HUES6 (cell line): ENCODE results near the gene IFIH1.

ENCODE experiments used
- H3K27ac ChIP-seq: 2 replicates; pipeline ENCODE4 v1.7.0; 2013; ENCODE audit warnings: low read depth, mild to moderate bottlenecking, low read length, inconsistent platforms
- H3K27me3 ChIP-seq: 2 replicates; pipeline ENCODE4 v1.6.1; 2013; ENCODE audit warnings: low read length; ENCODE audit not compliant: control insufficient read depth, insufficient read depth
- H3K36me3 ChIP-seq: 2 replicates; pipeline ENCODE4 v1.6.1; 2013; ENCODE audit warnings: low read length; ENCODE audit not compliant: control insufficient read depth, insufficient read depth
- H3K4me1 ChIP-seq: 2 replicates; pipeline ENCODE4 v1.6.1; 2013; ENCODE audit warnings: low read length; ENCODE audit not compliant: control insufficient read depth, insufficient read depth
- H3K4me3 ChIP-seq: 2 replicates; pipeline ENCODE4 v1.5.1; 2013; ENCODE audit warnings: low read depth, low read length
- H3K9ac ChIP-seq: one replicate; pipeline ENCODE4 v1.6.1; 2013; ENCODE audit warnings: mild to moderate bottlenecking, low read length
- H3K9me3 ChIP-seq: 2 replicates; pipeline ENCODE4 v1.6.1; 2013; ENCODE audit warnings: low read depth, low read length; ENCODE audit not compliant: control insufficient read depth, insufficient read depth

The IFIH1 gene

DNA sequence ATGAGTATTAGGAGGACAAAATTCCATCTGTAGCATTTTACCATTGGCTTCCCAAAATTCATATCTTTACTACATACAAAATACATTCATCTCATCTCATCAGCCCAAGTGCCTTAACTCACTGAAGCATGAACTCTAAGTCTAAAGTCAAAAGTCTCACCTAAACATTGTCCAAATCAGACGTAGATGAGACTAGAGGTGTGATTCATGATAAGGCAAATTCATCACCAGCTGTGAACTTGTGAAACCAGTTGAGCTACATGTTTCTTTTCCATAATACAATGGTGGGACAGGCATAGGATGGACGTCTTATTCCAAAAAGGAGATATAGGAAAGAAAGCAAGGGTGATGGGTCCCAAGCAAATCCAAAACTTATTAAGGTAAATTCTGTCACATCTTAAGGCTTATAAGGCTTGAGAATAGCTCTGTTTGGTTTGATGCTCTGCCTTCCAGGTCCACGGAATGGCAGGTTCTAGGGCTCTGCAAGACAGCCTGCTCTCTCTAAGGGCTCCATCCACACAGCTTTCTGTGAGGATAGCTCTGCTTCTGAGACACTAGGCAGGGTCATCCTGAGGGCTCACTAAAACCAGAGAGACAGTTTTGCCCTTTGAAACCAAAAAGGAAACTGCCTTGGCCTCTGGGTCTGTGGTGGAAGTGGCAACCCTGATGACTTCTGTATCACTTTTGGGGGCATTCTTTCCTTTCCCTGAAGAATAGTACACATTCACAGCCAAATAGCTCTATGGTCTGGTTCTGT is 9.6 kb downstream of the IFIH1 start:
- Histone ChIP-seq H3K9me3 (no peaks in the 10 kb centered on the region), H3K4me3 (no peak overlapping the region), H3K27ac (no peak overlapping the region), H3K9ac (no peak overlapping the region), H3K36me3 (no peaks in the 10 kb centered on the region), H3K4me1 (no peaks in the 10 kb centered on the region), H3K27me3 (no peaks in the 10 kb centered on the region)

DNA sequence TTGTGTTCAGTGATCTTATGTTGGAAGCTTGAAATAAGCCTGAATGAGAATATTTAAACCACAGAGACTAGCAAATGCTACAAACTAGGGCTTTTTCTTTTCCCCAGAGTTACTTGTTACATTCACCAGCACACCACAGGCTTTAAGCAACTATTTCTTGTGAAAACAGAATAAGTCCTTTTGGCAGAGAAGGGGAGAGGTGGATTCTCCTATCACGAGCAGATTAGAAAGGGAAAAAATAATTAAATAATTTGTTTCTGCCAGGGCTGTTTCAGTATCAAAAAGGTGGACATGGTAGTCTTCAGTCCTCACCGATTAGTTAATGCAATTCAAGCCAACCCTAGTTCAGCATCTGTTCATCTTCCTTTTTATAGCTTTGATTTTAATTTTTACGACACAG is 12.6 kb downstream of the IFIH1 start:
- Histone ChIP-seq H3K36me3 (no peaks in the 10 kb centered on the region), H3K27ac (no peak overlapping the region), H3K9ac (no peak overlapping the region), H3K4me3 (no peak overlapping the region), H3K9me3 (no peaks in the 10 kb centered on the region), H3K4me1 (no peaks in the 10 kb centered on the region), H3K27me3 (no peaks in the 10 kb centered on the region)

DNA sequence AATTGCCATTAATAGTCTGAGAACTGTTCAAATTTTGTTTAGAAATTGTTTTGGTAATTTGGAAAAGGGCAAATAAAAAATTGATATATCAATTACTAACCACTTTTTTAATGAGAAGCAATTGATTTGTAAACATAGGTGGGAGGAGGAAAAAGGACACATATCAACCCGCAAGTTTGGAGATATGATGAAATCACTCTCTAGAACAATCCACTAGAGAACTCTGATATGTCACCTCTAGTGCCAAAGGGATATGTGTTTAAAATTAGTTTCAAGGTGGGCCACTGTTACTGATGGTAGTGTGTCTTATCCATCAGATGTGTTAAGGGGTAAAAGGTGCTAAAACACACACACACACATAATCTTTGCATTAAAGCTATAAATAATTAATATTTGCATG is 16.6 kb downstream of the IFIH1 start:
- H3K9me3 ChIP-seq: no peaks in the 10 kb centered on the region
- no peaks in the 10 kb centered on the region for H3K4me1 ChIP-seq
- H3K27me3 ChIP-seq: no peaks in the 10 kb centered on the region
- H3K27ac ChIP-seq: no peak overlapping the region
- no peak overlapping the region for H3K9ac ChIP-seq
- no peaks in the 10 kb centered on the region for H3K36me3 ChIP-seq
- H3K4me3 ChIP-seq: no peak overlapping the region

DNA sequence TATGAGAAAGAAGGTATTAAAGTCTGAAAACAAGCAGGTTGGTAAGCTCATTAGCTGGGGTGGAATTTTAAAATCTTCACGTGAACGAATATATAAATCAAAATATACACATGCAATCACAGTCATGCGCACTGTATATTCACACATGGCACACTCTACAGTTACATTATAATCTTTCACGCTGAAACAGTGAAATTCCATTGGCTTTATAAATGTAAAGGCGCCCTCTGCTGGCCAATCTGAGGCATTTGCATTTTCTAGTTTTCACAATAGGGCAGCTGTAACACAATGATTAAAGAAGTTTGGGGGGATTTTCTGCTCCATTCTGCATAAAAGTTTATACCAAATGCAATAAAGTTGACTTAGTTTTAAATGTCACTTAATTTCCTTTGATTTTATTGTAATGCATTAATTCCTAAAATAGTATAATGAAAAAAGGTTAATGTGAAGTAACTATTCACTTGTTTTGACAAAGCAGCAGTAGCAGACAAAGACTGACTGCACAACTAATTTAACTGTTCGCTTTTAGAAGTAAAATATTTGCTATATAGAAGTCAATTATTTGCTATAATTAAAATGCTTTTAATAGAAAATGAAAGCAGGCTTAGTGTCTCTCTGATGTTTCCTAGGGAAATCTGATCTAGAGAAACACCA is 17.2 kb downstream of the IFIH1 start:
- Histone ChIP-seq H3K27ac (no peak overlapping the region), H3K27me3 (no peaks in the 10 kb centered on the region), H3K36me3 (no peaks in the 10 kb centered on the region), H3K4me3 (no peak overlapping the region), H3K9ac (no peak overlapping the region), H3K4me1 (no peaks in the 10 kb centered on the region), H3K9me3 (no peaks in the 10 kb centered on the region)

DNA sequence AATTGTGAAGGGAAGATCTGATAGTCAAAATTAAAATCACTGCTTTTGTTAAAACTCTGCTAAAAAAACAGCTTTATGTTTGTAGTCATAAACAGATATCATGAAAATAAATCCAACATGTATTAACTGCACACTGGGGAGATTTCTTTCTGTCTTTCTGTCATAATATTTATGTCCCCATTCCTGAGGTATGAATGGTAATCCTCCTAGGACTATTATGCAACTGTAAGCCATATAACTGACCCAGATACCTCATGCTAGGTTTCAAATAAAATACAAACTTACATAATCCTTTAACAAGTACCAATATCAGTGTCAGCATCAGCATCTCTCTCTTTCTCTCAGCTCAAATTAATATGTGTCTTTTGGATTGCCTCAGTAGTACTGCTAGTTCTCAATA is 18.2 kb downstream of the IFIH1 start:
- Histone ChIP-seq H3K4me1 (no peaks in the 10 kb centered on the region), H3K36me3 (no peaks in the 10 kb centered on the region), H3K4me3 (no peak overlapping the region), H3K9ac (no peak overlapping the region), H3K9me3 (no peaks in the 10 kb centered on the region), H3K27me3 (no peaks in the 10 kb centered on the region), H3K27ac (no peak overlapping the region)

DNA sequence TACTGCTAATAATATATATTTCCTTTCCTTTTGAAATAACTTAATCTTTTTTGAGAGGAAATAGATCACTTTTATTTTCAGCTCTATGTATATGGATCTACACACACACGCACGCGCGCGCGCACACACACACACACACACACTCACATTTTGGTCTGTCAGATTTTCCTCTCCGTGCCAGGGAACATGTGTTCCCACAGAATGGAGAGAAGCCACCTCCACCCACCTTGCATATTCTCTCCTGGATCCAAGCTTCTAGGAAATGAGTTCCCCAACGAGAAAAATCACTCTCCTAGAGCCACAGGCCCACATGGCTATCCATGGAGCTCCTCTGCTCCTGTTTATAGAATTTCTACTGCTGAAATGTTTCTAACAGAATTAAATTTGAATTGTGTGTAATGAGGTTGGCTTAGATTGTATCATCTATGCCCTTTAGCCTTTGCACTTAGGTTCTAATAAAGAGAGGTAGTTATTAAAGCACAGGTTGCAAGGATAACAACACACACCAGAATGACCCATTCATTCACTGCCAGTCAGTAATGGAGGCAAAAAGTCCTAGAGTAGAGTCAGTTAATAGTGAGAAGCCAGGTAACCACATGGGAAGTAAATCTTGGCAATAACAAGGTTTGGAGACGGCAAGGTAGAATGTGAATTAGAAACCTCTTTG is 19.7 kb downstream of the IFIH1 start:
- Histone ChIP-seq H3K4me1 (no peaks in the 10 kb centered on the region), H3K9ac (no peak overlapping the region), H3K27me3 (no peaks in the 10 kb centered on the region), H3K36me3 (no peaks in the 10 kb centered on the region), H3K27ac (no peak overlapping the region), H3K4me3 (no peak overlapping the region), H3K9me3 (no peaks in the 10 kb centered on the region)

DNA sequence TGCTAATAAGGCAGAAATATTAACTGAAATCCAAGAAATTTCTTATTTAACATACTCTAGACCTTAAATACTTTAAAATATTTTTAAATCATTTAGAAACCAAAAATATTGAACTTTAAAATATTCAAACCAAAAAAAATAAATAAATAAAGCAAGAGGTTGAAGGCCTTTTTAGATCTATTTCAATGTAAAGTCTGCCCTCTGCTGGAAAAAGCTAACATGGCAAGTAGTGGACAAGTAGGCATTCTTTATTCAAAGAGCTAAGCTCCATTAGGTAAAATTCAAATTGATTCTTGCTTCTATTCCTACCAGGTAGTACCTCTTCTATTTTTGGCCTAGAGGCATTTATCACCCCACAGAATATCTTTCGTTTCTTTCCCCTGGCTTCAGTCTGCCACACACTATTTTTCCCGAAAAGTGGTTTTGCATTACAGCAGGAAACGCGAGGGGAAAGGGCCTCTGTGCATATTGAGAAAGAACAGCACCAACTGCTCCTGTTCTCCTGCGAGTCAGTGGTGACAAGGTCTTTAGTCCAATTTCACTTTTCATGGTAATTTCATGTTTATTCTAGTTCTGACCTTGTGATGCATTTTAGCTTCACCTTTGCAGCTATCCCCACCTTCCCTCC is 20.4 kb downstream of the IFIH1 start:
- Histone ChIP-seq H3K4me3 (no peak overlapping the region), H3K9me3 (no peaks in the 10 kb centered on the region), H3K27ac (no peak overlapping the region), H3K9ac (no peak overlapping the region), H3K4me1 (no peaks in the 10 kb centered on the region), H3K36me3 (no peaks in the 10 kb centered on the region), H3K27me3 (no peaks in the 10 kb centered on the region)

DNA sequence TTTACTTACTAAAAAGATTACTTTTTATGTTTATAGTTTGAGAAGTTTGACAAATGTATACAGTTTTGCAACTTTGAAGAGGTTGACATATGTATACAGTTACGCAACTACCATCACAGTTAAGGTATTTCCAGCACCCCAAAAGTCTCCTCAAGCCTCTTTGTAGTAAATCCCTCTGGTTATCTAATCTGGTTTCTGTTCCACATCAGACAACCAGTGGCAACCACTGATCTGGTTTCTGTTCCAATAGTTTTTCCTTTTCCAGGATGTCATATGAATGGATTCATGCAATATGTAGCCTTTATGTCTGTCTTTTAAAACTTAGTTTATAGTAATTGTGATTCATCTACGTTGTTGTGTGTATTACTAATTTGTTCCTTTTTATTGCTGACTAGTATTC is 23.5 kb downstream of the IFIH1 start:
- H3K9ac ChIP-seq: no peak overlapping the region
- no peaks in the 10 kb centered on the region for H3K27me3 ChIP-seq
- no peak overlapping the region for H3K27ac ChIP-seq
- H3K9me3 ChIP-seq: no peaks in the 10 kb centered on the region
- no peak overlapping the region for H3K4me3 ChIP-seq
- no peaks in the 10 kb centered on the region for H3K4me1 ChIP-seq
- H3K36me3 ChIP-seq: no peaks in the 10 kb centered on the region

DNA sequence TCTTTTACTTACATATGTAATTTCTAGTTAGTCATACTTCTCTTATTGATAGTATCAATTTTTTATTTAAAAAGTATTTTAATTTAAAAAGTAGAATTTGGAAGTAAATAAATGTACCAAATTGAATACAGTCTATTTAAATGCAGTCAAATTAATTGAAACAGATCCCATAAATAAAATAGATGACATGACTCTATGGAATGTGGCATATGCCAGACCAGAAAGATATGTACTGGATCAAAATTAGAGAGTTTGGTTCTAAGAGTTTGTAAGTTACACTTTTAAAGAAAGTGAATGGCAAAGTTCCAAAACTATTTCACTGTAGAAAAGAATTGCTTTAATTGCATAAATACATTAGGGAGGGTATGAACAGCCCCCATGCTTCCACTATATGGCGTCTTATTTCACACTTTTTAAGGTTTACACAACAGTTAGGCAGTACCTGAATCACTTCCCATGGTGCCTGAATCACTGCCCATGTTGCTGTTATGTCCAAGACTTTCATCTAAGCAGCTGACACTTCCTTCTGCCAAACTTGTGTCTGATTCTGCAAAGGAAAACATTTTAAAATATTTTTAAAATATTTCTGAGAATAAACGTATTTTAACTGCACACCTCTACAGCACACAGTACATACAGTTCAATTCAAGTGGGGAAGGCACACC is 25.2 kb downstream of the IFIH1 start:
- no peaks in the 10 kb centered on the region for H3K4me1 ChIP-seq
- no peaks in the 10 kb centered on the region for H3K36me3 ChIP-seq
- H3K4me3 ChIP-seq: no peak overlapping the region
- no peak overlapping the region for H3K9ac ChIP-seq
- H3K9me3 ChIP-seq: no peaks in the 10 kb centered on the region
- H3K27me3 ChIP-seq: no peaks in the 10 kb centered on the region
- no peak overlapping the region for H3K27ac ChIP-seq

DNA sequence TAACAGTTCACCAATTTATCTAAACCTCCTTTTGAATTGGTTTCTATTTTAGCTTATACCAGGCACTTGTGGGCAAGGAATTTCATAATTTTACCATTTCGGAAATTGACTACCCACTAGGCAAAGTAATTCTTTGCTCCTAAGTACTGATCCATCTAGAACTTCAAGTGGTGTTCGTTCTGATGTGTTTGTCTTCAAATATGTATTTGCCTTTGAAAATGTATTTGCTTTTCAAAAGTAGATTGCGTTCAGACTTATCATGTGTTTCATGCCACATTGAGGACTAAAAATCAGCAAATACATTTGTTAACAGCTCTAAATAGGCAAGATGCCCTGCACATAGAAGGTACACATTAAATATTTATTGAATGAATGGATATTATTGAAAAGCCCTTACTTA is 26.7 kb downstream of the IFIH1 start:
- Histone ChIP-seq H3K36me3 (no peaks in the 10 kb centered on the region), H3K9me3 (no peaks in the 10 kb centered on the region), H3K4me3 (no peak overlapping the region), H3K27ac (no peak overlapping the region), H3K9ac (no peak overlapping the region), H3K27me3 (no peaks in the 10 kb centered on the region), H3K4me1 (no peaks in the 10 kb centered on the region)
